Gastroesophageal sphincter (tissue), 4 donors: Measurements from ENCODE around the gene EFCAB13. TPM values are rescaled to one million over a fixed set of nuclear protein-coding genes. Genes with fewer than 3 reads are reported as not detected.

Experiments used
- ATAC-seq: fragments of 150-250 bp; one replicate; pipeline ENCODE4 v1.9.1; 2016; ENCODE audit warnings: mild to moderate bottlenecking, moderate library complexity
- H3K27ac ChIP-seq, 4 donors: fragments of 200-600 bp; sonication (generic) in 3 of 4; 1 replicate in 3 of 4; 2 replicates in 1 of 4; pipeline ENCODE4 v1.5.1; 2016 to 2019
- H3K27me3 ChIP-seq: fragments of 200-600 bp; sonication (generic); one replicate; pipeline ENCODE4 v1.5.1; 2019
- H3K36me3 ChIP-seq, 2 donors: fragments of 200-600 bp; sonication (generic); one replicate each; pipeline ENCODE4 v1.5.1; 2019; ENCODE audit warnings: control low read depth in 1 of 2
- H3K4me1 ChIP-seq, 3 donors: fragments of 200-600 bp; sonication (generic); 1 replicate in 2 of 3; 2 replicates in 1 of 3; pipeline ENCODE4 v1.5.1; 2016 to 2019; ENCODE audit warnings: control low read depth in 2 of 3
- H3K4me3 ChIP-seq, 2 donors: fragments of 200-600 bp; sonication (generic); one replicate each; pipeline ENCODE4 v1.5.1; 2019; ENCODE audit warnings: mild to moderate bottlenecking in 1 of 2, moderate library complexity in 1 of 2
- H3K9me3 ChIP-seq, 3 donors: fragments of 200-600 bp; sonication (generic); one replicate each; pipeline ENCODE4 v1.5.1; 2017 to 2019; ENCODE audit warnings: control low read depth in 2 of 3
- CTCF ChIP-seq, 4 experiments: fragments of 200-600 bp in 2 of 4; fragments of 450-650 bp in 2 of 4; sonication (generic) in 1 of 4; IDR thresholded peaks; one replicate each; pipeline ENCODE4 v1.5.1; 2017 to 2019; ENCODE audit warnings: antibody characterized with exemption in 4 of 4, mild to moderate bottlenecking in 2 of 4, moderate library complexity in 2 of 4
- EP300 ChIP-seq: sonication (generic); formaldehyde crosslinking; IDR thresholded peaks from one replicate; pipeline ENCODE4 v1.6.1; 2017; ENCODE audit warnings: antibody characterized with exemption, mild to moderate bottlenecking
- POLR2A ChIP-seq, 2 donors: fragments of 450-650 bp; IDR thresholded peaks; one replicate each; pipeline ENCODE4 v1.6.1; 2017; ENCODE audit warnings: antibody characterized with exemption in 2 of 2, mild to moderate bottlenecking in 2 of 2, moderate library complexity in 1 of 2
- POLR2AphosphoS5 ChIP-seq: sonication (generic); formaldehyde crosslinking; IDR thresholded peaks from one replicate; pipeline ENCODE4 v1.6.1; 2017; ENCODE audit warnings: antibody characterized with exemption
- WGBS, 2 donors: methylation state at CpG; one replicate each; pipeline ENCODE4 v1.1.5; 2018; ENCODE audit warnings: low coverage in 1 of 2; 5-methylcytosine and 5-hydroxymethylcytosine counted together
- total RNA-seq, 4 donors: library from RNA; depleted of rRNA; stranded (reverse); fragments of >200 nt; gene quantifications; one replicate each; pipeline ENCODE4 v1.1.0, GENCODE V29; 2016

EFCAB13 gene
- total RNA-seq, 4 donors from 2014 or later: 7.0 to 14.5 (median 8.6) TPM

- Histone ChIP-seq H3K4me1 (no peaks in the 10 kb centered on the region), H3K36me3 (no peaks in the 10 kb centered on the region), H3K27ac (no peak overlapping the region), H3K4me3 (no peak overlapping the region), H3K27me3 (no peaks in the 10 kb centered on the region), H3K9me3 (no peaks in the 10 kb centered on the region)
- ATAC-seq: no peak
- no peak for TF ChIP-seq EP300
- no peak for TF ChIP-seq POLR2A (IDR thresholded peaks at IDR 0.05)
- TF ChIP-seq CTCF (IDR thresholded peaks at IDR 0.05): no peak
- no peak for TF ChIP-seq POLR2AphosphoS5
- 90% methylated on average over 3 of the region's 3 CpGs for WGBS, 2 donors
These were observed 80.3 kb downstream of the EFCAB13 start for GRCh38 chr17:47404006-47404405.

- TF ChIP-seq EP300: no peak
- TF ChIP-seq CTCF (IDR thresholded peaks at IDR 0.05): no peak
- TF ChIP-seq POLR2A (IDR thresholded peaks at IDR 0.05): no peak
- no peak for TF ChIP-seq POLR2AphosphoS5
- Histone ChIP-seq H3K9me3 (no peaks in the 10 kb centered on the region), H3K4me3 (no peak overlapping the region), H3K27me3 (no peaks in the 10 kb centered on the region), H3K27ac (no peak overlapping the region), H3K36me3 (no peaks in the 10 kb centered on the region), H3K4me1 (no peaks in the 10 kb centered on the region)
- ATAC-seq: no peak
These were observed 81.1 kb downstream of the EFCAB13 start for GRCh38 chr17:47404875-47405274.

GRCh38 chr17:47413872-47414271, 90.1 kb downstream of the EFCAB13 start:
- H3K9me3 ChIP-seq: no peaks in the 10 kb centered on the region
- peaks cover 0 to 9% of the 10 kb centered on the region in 2 donors for H3K36me3 ChIP-seq
- no peak for ATAC-seq
- no peak overlapping the region for H3K27ac ChIP-seq
- no peaks in the 10 kb centered on the region for H3K4me1 ChIP-seq
- H3K27me3 ChIP-seq: no peaks in the 10 kb centered on the region
- WGBS, 2 donors: 100% methylated on average over 3 of the region's 3 CpGs
- H3K4me3 ChIP-seq: no peak overlapping the region
- TF ChIP-seq EP300 (no peak), POLR2AphosphoS5 (no peak), POLR2A (IDR thresholded peaks at IDR 0.05) (no peak), CTCF (IDR thresholded peaks at IDR 0.05) (no peak)

GRCh38 chr17:47414612-47415011, 90.9 kb downstream of the EFCAB13 start:
- 94 to 100% methylated on average over 1 of the region's 1 CpG for whole genome bisulfite sequencing, 2 donors

More at GRCh38 chr17:47414612-47415011, 90.9 kb downstream of the EFCAB13 start:
- no peak for ATAC-seq
- H3K9me3 ChIP-seq: no peaks in the 10 kb centered on the region
- H3K4me1 ChIP-seq: no peaks in the 10 kb centered on the region
- H3K27ac ChIP-seq: no peak overlapping the region
- H3K36me3 ChIP-seq: peaks cover 0 to 9% of the 10 kb centered on the region in 2 donors
- TF ChIP-seq CTCF (IDR thresholded peaks at IDR 0.05) (no peak), POLR2A (IDR thresholded peaks at IDR 0.05) (no peak), EP300 (no peak)
- no peak overlapping the region for H3K4me3 ChIP-seq
- no peaks in the 10 kb centered on the region for H3K27me3 ChIP-seq
